OCI-LY1 (cell line): Measurements from ENCODE around the gene F2R.

ENCODE experiments used
- H2AFZ ChIP-seq: fragments of 200-600 bp; sonication (generic), shearing (Covaris generic); 2 replicates; pipeline ENCODE4 v1.6.0; 2014; ENCODE audit warnings: antibody characterized with exemption, mild to moderate bottlenecking, low read length
- H3F3A ChIP-seq: fragments of 200-600 bp; sonication (generic), shearing (Covaris generic); 2 replicates; pipeline ENCODE4 v1.6.0; 2014; ENCODE audit warnings: mild to moderate bottlenecking, antibody characterized with exemption, low read length, moderate library complexity; ENCODE audit not compliant: insufficient read depth
- H3K27ac ChIP-seq: fragments of 200-600 bp; sonication (generic); 2 replicates; pipeline ENCODE4 v1.5.1; 2014; ENCODE audit warnings: low read length, mixed run types, mild to moderate bottlenecking, low read depth; ENCODE audit not compliant: poor library complexity, severe bottlenecking
- H3K27me3 ChIP-seq: fragments of 200-600 bp; sonication (generic); 2 replicates; pipeline ENCODE4 v1.6.0; 2014; ENCODE audit warnings: antibody characterized with exemption, mild to moderate bottlenecking, low read length, moderate library complexity; ENCODE audit not compliant: insufficient read depth
- H3K36me3 ChIP-seq: fragments of 200-600 bp; sonication (generic); 2 replicates; pipeline ENCODE4 v1.6.1; 2014; ENCODE audit warnings: mild to moderate bottlenecking, antibody characterized with exemption, low read length, moderate library complexity, mixed read lengths; ENCODE audit not compliant: insufficient read depth
- H3K4me1 ChIP-seq: fragments of 200-600 bp; sonication (generic); 2 replicates; pipeline ENCODE4 v1.5.1; 2014; ENCODE audit warnings: mild to moderate bottlenecking, low read length, moderate library complexity; ENCODE audit not compliant: insufficient read depth, severe bottlenecking
- H3K4me2 ChIP-seq: fragments of 200-600 bp; sonication (generic), shearing (Covaris generic); 2 replicates; pipeline ENCODE4 v1.6.1; 2014; ENCODE audit warnings: low read length
- H3K4me3 ChIP-seq: fragments of 200-600 bp; sonication (generic); 2 replicates; pipeline ENCODE4 v1.5.1; 2014; ENCODE audit warnings: low read length, low read depth, mild to moderate bottlenecking, mixed read lengths; ENCODE audit not compliant: poor library complexity, severe bottlenecking
- H3K79me2 ChIP-seq: fragments of 200-600 bp; shearing (Covaris generic); 2 replicates; pipeline ENCODE4 v1.6.1; 2016; ENCODE audit warnings: mixed run types, low read length, mixed read lengths; ENCODE audit not compliant: insufficient read depth
- H3K9ac ChIP-seq: fragments of 200-600 bp; sonication (generic), shearing (Covaris generic); 2 replicates; pipeline ENCODE4 v1.6.1; 2014; ENCODE audit warnings: mild to moderate bottlenecking, low read length, mixed read lengths
- H3K9me2 ChIP-seq: fragments of 200-600 bp; sonication (generic), shearing (Covaris generic); 2 replicates; pipeline ENCODE4 v1.6.1; 2014; ENCODE audit warnings: low read depth, mild to moderate bottlenecking, low read length, mixed read lengths
- H3K9me3 ChIP-seq: fragments of 200-600 bp; shearing (Covaris generic); 2 replicates; pipeline ENCODE4 v1.6.1; 2014; ENCODE audit warnings: low read length, mixed read lengths
- H4K20me1 ChIP-seq: fragments of 200-600 bp; sonication (generic), shearing (Covaris generic); 2 replicates; pipeline ENCODE4 v1.6.0; 2016; ENCODE audit warnings: mild to moderate bottlenecking, low read length; ENCODE audit not compliant: insufficient read depth
- EZH2 ChIP-seq: fragments of 200-600 bp; sonication (generic), shearing (Covaris generic); IDR thresholded peaks from 2 replicates; pipeline ENCODE4 v1.8.0; 2017; ENCODE audit warnings: borderline replicate concordance, mixed run types, mild to moderate bottlenecking, antibody characterized with exemption, low read length, moderate library complexity, mixed read lengths
- TF ChIP-seq, protein P1 (sequence below): fragments of 200-600 bp; sonication (generic), shearing (Covaris generic); IDR thresholded peaks from 2 replicates; pipeline ENCODE4 v1.5.1; 2017; ENCODE audit warnings: mild to moderate bottlenecking, antibody characterized with exemption, low read length, moderate library complexity, mixed read lengths

F2R gene

DNA sequence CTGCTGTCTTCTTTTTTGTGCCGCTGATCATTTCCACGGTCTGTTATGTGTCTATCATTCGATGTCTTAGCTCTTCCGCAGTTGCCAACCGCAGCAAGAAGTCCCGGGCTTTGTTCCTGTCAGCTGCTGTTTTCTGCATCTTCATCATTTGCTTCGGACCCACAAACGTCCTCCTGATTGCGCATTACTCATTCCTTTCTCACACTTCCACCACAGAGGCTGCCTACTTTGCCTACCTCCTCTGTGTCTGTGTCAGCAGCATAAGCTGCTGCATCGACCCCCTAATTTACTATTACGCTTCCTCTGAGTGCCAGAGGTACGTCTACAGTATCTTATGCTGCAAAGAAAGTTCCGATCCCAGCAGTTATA, 17.1 kb downstream of the F2R start:
- Histone ChIP-seq H3K4me2 (no peak overlapping the region), H3F3A (no peaks in the 10 kb centered on the region), H3K36me3 (no peaks in the 10 kb centered on the region), H3K4me1 (no peaks in the 10 kb centered on the region), H3K4me3 (no peak overlapping the region), H4K20me1 (no peaks in the 10 kb centered on the region), H3K79me2 (no peaks in the 10 kb centered on the region), H3K9me3 (peaks cover 10% of the 10 kb centered on the region), H2AFZ (no peak overlapping the region), H3K27me3 (no peaks in the 10 kb centered on the region), H3K9me2 (no peaks in the 10 kb centered on the region), H3K9ac (no peak overlapping the region), H3K27ac (no peak overlapping the region)
- TF ChIP-seq EZH2, result no peak
- TF ChIP-seq, protein P1, sequence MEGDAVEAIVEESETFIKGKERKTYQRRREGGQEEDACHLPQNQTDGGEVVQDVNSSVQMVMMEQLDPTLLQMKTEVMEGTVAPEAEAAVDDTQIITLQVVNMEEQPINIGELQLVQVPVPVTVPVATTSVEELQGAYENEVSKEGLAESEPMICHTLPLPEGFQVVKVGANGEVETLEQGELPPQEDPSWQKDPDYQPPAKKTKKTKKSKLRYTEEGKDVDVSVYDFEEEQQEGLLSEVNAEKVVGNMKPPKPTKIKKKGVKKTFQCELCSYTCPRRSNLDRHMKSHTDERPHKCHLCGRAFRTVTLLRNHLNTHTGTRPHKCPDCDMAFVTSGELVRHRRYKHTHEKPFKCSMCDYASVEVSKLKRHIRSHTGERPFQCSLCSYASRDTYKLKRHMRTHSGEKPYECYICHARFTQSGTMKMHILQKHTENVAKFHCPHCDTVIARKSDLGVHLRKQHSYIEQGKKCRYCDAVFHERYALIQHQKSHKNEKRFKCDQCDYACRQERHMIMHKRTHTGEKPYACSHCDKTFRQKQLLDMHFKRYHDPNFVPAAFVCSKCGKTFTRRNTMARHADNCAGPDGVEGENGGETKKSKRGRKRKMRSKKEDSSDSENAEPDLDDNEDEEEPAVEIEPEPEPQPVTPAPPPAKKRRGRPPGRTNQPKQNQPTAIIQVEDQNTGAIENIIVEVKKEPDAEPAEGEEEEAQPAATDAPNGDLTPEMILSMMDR, result no peak

DNA sequence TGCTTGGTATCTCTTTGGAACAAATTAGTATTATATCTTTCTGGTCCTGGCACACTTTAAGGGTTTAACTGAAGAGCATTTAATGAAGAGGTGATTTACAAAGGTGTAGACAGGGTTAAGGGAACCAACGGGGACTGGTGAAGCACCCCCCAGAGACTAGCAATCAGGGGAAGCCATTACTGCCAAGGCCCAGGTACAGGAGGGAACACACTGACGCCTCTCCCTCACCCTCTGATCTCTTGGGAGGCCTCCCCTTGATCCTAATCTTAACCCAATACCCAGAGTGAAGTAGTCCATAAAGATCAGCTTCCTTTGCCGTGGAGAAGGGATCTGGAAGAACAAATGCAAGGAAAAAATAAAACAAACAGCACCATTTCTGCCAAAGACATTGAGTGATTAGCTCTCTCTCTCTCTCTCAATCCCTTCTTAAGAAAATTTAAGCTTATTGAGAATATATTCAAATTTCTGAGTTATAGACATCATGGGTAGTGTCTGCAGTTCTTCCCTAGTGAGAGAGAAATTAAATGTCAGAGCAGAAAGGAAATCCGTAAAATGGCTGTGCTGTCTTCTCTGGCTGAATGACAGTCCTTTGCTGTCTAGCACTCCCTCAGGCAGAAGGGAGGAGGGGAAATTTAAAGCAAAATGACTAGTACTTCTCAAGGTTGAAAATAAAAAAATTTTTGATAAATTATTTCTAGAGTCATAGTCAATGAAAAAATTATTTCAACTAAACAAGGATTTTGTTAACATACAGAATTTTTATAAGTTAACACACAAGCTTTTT, 20.0 kb downstream of the F2R start:
- Histone ChIP-seq H3K4me1 (peaks cover 8% of the 10 kb centered on the region), H3K27me3 (no peaks in the 10 kb centered on the region), H3K4me2 (no peak overlapping the region), H3F3A (no peaks in the 10 kb centered on the region), H3K36me3 (no peaks in the 10 kb centered on the region), H3K27ac (no peak overlapping the region), H4K20me1 (no peaks in the 10 kb centered on the region), H2AFZ (no peak overlapping the region), H3K9me3 (no peaks in the 10 kb centered on the region), H3K9ac (no peak overlapping the region), H3K9me2 (no peaks in the 10 kb centered on the region), H3K79me2 (no peaks in the 10 kb centered on the region), H3K4me3 (no peak overlapping the region)
- no peak for TF ChIP-seq EZH2
- TF ChIP-seq, protein P1, result no peak

DNA sequence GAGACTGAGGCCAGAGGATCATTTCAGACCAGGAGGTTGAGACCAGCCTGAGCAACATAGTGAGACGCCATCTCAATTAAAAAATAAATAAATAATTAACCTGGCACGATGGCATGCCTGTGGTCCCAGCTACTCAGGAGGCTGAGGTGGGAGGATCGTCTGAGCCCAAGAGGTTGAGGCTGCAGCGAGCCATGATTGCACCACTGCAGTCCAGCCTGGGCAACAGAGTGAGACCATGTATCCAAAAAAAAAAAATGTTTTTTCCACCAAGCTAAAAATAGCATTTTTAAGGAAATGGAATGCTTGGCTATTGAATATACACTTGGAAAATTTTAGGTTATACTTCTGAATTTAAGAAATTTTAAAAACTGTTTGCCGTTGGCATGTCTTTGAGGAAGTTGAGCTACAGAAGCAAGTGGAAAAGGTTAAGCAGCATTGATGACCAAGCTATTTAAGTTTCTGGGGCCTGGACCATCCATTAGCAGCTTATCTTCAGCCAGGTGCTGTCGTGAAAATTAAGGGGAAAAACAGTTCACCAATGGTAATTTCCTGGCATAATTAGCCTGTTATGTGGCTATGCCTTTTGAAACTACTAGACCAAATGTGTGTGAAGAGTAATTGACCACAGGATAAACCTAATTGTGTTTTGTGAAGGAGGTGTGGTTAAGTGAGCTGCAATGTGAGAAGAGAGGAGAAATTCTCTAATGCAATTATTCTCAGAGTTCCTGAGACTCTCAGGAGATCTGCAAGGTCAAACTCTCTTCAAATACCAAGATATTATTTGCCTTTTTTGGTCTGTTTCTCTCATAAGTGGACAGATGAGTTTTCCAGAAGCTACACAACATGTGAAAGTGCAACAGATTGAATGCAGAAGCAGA, 21.0 kb downstream of the F2R start:
- no peak overlapping the region for H3K27ac ChIP-seq
- no peak overlapping the region for H2AFZ ChIP-seq
- H3F3A ChIP-seq, result no peaks in the 10 kb centered on the region
- H3K9me2 ChIP-seq, result no peaks in the 10 kb centered on the region
- H3K4me3 ChIP-seq, result no peak overlapping the region
- H4K20me1 ChIP-seq, result no peaks in the 10 kb centered on the region
- H3K79me2 ChIP-seq, result no peaks in the 10 kb centered on the region
- no peaks in the 10 kb centered on the region for H3K9me3 ChIP-seq
- no peaks in the 10 kb centered on the region for H3K36me3 ChIP-seq
- TF ChIP-seq, protein P1, result no peak
- no peak for TF ChIP-seq EZH2
- no peak overlapping the region for H3K4me2 ChIP-seq
- no peak overlapping the region for H3K9ac ChIP-seq
- H3K27me3 ChIP-seq, result no peaks in the 10 kb centered on the region
- H3K4me1 ChIP-seq, result peaks cover 8% of the 10 kb centered on the region
